WTC11 (cell line): ENCODE results near the gene MYH9. TPM values are rescaled to one million over a fixed set of nuclear protein-coding genes. Genes with fewer than 3 reads are reported as not detected.
A peak's percentile ranks its signal among the peaks of the same experiment; 100 is the strongest.

Experiments
- ATAC-seq: fragments of 200-7000 bp; cut with Tn5 transposase; 2 replicates; pipeline ENCODE4 v1.10.0; 2021; ENCODE audit warnings: mild to moderate bottlenecking, moderate library complexity
- CTCF ChIA-PET: fragments of 300-600 bp; sonication (Branson Sonifier 250); formaldehyde crosslinking; loops from one replicate; lab custom pipeline; 2021; ENCODE audit warnings: antibody characterized with exemption; lab: Charles Lee
- POLR2A ChIA-PET: fragments of 350-600 bp; sonication (Branson Sonifier 250); formaldehyde crosslinking; loops from one replicate; lab custom pipeline; 2021; ENCODE audit warnings: antibody characterized with exemption; lab: Charles Lee
- DNase-seq: peaks from one replicate; pipeline ENCODE4 v3.0.0; 2021; ENCODE audit warnings: low spot score
- H3K27ac Mint-ChIP-seq: 2 replicates; pipeline ENCODE4 v1.8.0; 2021; ENCODE audit warnings: mixed read lengths
- H3K27me3 Mint-ChIP-seq: 2 replicates; pipeline ENCODE4 v1.8.0; 2021; ENCODE audit warnings: low read depth, mild to moderate bottlenecking, moderate library complexity, mixed read lengths
- H3K36me3 Mint-ChIP-seq: 2 replicates; pipeline ENCODE4 v1.8.0; 2021; ENCODE audit warnings: mixed read lengths
- H3K4me1 Mint-ChIP-seq: 2 replicates; pipeline ENCODE4 v1.8.0; 2022; ENCODE audit warnings: mixed read lengths
- H3K4me3 Mint-ChIP-seq: 2 replicates; pipeline ENCODE4 v1.8.0; 2021; ENCODE audit warnings: mild to moderate bottlenecking, moderate library complexity, mixed read lengths
- H3K9me3 Mint-ChIP-seq: 2 replicates; pipeline ENCODE4 v1.8.0; 2021; ENCODE audit warnings: mixed read lengths
- ATF1 ChIP-seq: sonication (generic); formaldehyde crosslinking; IDR thresholded peaks from 2 replicates; pipeline ENCODE4 v1.8.1; 2023; ENCODE audit warnings: mild to moderate bottlenecking, moderate library complexity, missing genetic modification reagents
- FOXJ3 ChIP-seq: sonication (generic); formaldehyde crosslinking; IDR thresholded peaks from 2 replicates; pipeline ENCODE4 v1.9.0; 2021; ENCODE audit warnings: missing genetic modification reagents, mild to moderate bottlenecking, borderline replicate concordance
- FOXP1 ChIP-seq: sonication (generic); formaldehyde crosslinking; IDR thresholded peaks from 2 replicates; pipeline ENCODE4 v1.8.0; 2022; ENCODE audit warnings: missing genetic modification reagents, mild to moderate bottlenecking, moderate library complexity, borderline replicate concordance
- HMGA2 ChIP-seq: fragments of 250-450 bp; sonication (Bioruptor Pico); IDR thresholded peaks from 2 replicates; pipeline ENCODE4 v1.4.0; 2021; ENCODE audit warnings: mild to moderate bottlenecking, moderate library complexity
- JAZF1 ChIP-seq: fragments of 250-450 bp; sonication (Bioruptor Pico); IDR thresholded peaks from 2 replicates; pipeline ENCODE4 v1.9.0; 2021; ENCODE audit warnings: moderate library complexity, mild to moderate bottlenecking, inconsistent platforms
- MYBL2 ChIP-seq: sonication (generic); formaldehyde crosslinking; IDR thresholded peaks from 2 replicates; pipeline ENCODE4 v1.8.1; 2023; ENCODE audit warnings: mild to moderate bottlenecking, moderate library complexity, missing genetic modification reagents
- NFATC4 ChIP-seq: fragments of 250-450 bp; sonication (Bioruptor Pico); IDR thresholded peaks from 2 replicates; pipeline ENCODE4 v1.9.0; 2021; ENCODE audit warnings: mild to moderate bottlenecking
- NR1H2 ChIP-seq: sonication (generic); formaldehyde crosslinking; IDR thresholded peaks from 2 replicates; pipeline ENCODE4 v1.9.0; 2021; ENCODE audit warnings: mild to moderate bottlenecking, moderate library complexity, missing genetic modification reagents
- NR2C2 ChIP-seq: sonication (generic); formaldehyde crosslinking; IDR thresholded peaks from 2 replicates; pipeline ENCODE4 v1.8.0; 2022; ENCODE audit warnings: mild to moderate bottlenecking, missing genetic modification reagents
- OVOL2 ChIP-seq: fragments of 250-450 bp; sonication (Bioruptor Pico); IDR thresholded peaks from 2 replicates; pipeline ENCODE4 v1.9.0; 2021; ENCODE audit warnings: mild to moderate bottlenecking, borderline replicate concordance
- TEAD4 ChIP-seq: sonication (generic); formaldehyde crosslinking; IDR thresholded peaks from 2 replicates; pipeline ENCODE4 v1.8.0; 2022; ENCODE audit warnings: mild to moderate bottlenecking, missing genetic modification reagents
- ZNF232 ChIP-seq: sonication (generic); formaldehyde crosslinking; IDR thresholded peaks from 2 replicates; pipeline ENCODE4 v1.8.0; 2022; ENCODE audit warnings: mild to moderate bottlenecking, missing genetic modification reagents
- ZNF396 ChIP-seq: fragments of 250-450 bp; sonication (Bioruptor Pico); IDR thresholded peaks from 2 replicates; pipeline ENCODE4 v1.8.0; 2021; ENCODE audit warnings: mild to moderate bottlenecking, moderate library complexity, borderline replicate concordance
- ZNF416 ChIP-seq: fragments of 250-450 bp; sonication (Bioruptor Pico); IDR thresholded peaks from 2 replicates; pipeline ENCODE4 v1.9.0; 2021; ENCODE audit warnings: mild to moderate bottlenecking, inconsistent platforms
- ZNF423 ChIP-seq: fragments of 250-450 bp; sonication (Bioruptor Pico); IDR thresholded peaks from 2 replicates; pipeline ENCODE4 v2.1.2; 2022; ENCODE audit warnings: mild to moderate bottlenecking, moderate library complexity
- total RNA-seq: library from RNA; stranded (reverse); gene quantifications from 3 replicates; pipeline ENCODE4 v1.2.3, GENCODE V29; 2021
- TF ChIP-seq, protein P1 (sequence below): sonication (generic); formaldehyde crosslinking; IDR thresholded peaks from 2 replicates; pipeline ENCODE4 v1.8.0; 2023; ENCODE audit warnings: mild to moderate bottlenecking, missing genetic modification reagents
- TF ChIP-seq, protein P2 (sequence below): sonication (generic); formaldehyde crosslinking; IDR thresholded peaks from 2 replicates; pipeline ENCODE4 v1.8.1; 2023; ENCODE audit warnings: mild to moderate bottlenecking, missing genetic modification reagents, moderate library complexity
- TF ChIP-seq, protein P3 (sequence below): sonication (generic); formaldehyde crosslinking; conservative IDR thresholded peaks from 2 replicates; pipeline ENCODE4 v1.8.1; 2022; ENCODE audit warnings: mild to moderate bottlenecking, missing genetic modification reagents
- TF ChIP-seq, protein P4 (sequence below): sonication (generic); formaldehyde crosslinking; IDR thresholded peaks from 2 replicates; pipeline ENCODE4 v1.8.1; 2023; ENCODE audit warnings: mild to moderate bottlenecking, missing genetic modification reagents, moderate library complexity
- TF ChIP-seq, protein P5 (sequence below): sonication (generic); formaldehyde crosslinking; IDR thresholded peaks from 2 replicates; pipeline ENCODE4 v1.8.0; 2022; ENCODE audit warnings: mild to moderate bottlenecking, missing genetic modification reagents
- TF ChIP-seq, protein P6 (sequence below): sonication (generic); formaldehyde crosslinking; IDR thresholded peaks from 2 replicates; pipeline ENCODE4 v1.8.1; 2022; ENCODE audit warnings: low read depth, mild to moderate bottlenecking, moderate library complexity, missing genetic modification reagents, borderline replicate concordance

Gene MYH9
- total RNA-seq, 1 experiment from 2014 or later = 277 TPM

DNA sequence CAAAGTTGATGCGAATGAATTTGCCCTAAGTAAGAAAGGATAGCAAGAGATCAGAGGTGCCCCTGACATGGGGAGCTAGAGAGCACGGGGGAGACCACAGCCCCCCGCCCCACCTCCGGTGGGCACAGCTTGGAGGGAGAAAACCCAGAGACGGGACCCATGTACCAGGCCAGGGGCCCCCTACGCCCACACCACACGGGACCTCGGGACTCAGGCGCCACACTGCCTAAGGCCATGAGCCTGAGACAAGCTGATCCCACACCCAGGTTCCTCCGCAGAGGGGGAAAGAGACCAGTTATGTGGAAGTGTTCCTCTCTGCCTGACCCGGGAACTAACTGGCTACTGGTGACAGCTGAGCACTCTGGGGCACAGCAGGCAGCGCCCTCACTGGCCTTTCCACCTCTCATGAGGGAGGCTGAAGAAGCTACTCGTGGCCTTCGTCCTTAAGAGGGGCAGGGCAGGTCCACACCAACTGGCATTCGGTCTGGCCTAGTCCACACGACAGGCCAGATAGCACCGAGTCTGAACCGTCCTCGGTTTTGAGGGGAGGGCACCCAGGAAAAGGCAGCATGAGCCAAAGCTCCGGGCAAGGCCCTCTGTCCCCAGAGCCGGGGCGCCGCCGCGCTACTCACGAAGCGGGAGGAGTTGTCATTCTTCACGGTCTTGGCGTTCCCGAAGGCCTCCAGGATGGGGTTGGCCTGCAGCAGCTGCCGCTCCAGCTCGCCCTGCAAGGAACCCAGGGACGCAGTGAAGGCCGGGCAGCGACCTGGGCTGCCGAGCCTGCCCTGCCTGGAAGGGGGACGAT lies 65.8 kb downstream of the MYH9 start:
- Mint-ChIP-seq H3K27ac (peak overlapping the region; percentile 84), H3K27me3 (no peaks in the 10 kb centered on the region), H3K9me3 (no peaks in the 10 kb centered on the region), H3K4me3 (no peak overlapping the region), H3K36me3 (peaks cover 78% of the 10 kb centered on the region), H3K4me1 (no peaks in the 10 kb centered on the region)
- POLR2A ChIA-PET = interaction anchor here (1.4 kb wide), 1 partner anchor 10 kb away, joined by 4 read pairs; no protein-coding TSS in a partner anchor
- DNase-seq = no peak
- CTCF ChIA-PET = interaction anchor here (1.6 to 1.7 kb wide), 4 partner anchors 14 to 148 kb away, joined by 4 to 7 read pairs (median 5); no protein-coding TSS in a partner anchor
- no peak for ATAC-seq
- TF ChIP-seq JAZF1 (CRISPR knock-in tag) (no peak), ZNF416 (CRISPR knock-in tag) (no peak), NR1H2 (CRISPR knock-in tag) (no peak), ZNF232 (no peak), ATF1 (CRISPR knock-in tag) (no peak), MYBL2 (CRISPR knock-in tag) (no peak), HMGA2 (CRISPR knock-in tag) (no peak), NR2C2 (CRISPR knock-in tag) (no peak), NFATC4 (CRISPR knock-in tag) (no peak), TEAD4 (CRISPR knock-in tag) (no peak), FOXJ3 (CRISPR knock-in tag) (no peak), ZNF396 (no peak)
- TF ChIP-seq, protein P1, sequence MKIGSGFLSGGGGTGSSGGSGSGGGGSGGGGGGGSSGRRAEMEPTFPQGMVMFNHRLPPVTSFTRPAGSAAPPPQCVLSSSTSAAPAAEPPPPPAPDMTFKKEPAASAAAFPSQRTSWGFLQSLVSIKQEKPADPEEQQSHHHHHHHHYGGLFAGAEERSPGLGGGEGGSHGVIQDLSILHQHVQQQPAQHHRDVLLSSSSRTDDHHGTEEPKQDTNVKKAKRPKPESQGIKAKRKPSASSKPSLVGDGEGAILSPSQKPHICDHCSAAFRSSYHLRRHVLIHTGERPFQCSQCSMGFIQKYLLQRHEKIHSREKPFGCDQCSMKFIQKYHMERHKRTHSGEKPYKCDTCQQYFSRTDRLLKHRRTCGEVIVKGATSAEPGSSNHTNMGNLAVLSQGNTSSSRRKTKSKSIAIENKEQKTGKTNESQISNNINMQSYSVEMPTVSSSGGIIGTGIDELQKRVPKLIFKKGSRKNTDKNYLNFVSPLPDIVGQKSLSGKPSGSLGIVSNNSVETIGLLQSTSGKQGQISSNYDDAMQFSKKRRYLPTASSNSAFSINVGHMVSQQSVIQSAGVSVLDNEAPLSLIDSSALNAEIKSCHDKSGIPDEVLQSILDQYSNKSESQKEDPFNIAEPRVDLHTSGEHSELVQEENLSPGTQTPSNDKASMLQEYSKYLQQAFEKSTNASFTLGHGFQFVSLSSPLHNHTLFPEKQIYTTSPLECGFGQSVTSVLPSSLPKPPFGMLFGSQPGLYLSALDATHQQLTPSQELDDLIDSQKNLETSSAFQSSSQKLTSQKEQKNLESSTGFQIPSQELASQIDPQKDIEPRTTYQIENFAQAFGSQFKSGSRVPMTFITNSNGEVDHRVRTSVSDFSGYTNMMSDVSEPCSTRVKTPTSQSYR = no peak
- TF ChIP-seq, protein P2, sequence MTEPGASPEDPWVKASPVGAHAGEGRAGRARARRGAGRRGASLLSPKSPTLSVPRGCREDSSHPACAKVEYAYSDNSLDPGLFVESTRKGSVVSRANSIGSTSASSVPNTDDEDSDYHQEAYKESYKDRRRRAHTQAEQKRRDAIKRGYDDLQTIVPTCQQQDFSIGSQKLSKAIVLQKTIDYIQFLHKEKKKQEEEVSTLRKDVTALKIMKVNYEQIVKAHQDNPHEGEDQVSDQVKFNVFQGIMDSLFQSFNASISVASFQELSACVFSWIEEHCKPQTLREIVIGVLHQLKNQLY (CRISPR knock-in tag) = no peak
- TF ChIP-seq, protein P3, sequence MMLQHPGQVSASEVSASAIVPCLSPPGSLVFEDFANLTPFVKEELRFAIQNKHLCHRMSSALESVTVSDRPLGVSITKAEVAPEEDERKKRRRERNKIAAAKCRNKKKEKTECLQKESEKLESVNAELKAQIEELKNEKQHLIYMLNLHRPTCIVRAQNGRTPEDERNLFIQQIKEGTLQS (CRISPR knock-in tag) = no peak
- TF ChIP-seq, protein P4, sequence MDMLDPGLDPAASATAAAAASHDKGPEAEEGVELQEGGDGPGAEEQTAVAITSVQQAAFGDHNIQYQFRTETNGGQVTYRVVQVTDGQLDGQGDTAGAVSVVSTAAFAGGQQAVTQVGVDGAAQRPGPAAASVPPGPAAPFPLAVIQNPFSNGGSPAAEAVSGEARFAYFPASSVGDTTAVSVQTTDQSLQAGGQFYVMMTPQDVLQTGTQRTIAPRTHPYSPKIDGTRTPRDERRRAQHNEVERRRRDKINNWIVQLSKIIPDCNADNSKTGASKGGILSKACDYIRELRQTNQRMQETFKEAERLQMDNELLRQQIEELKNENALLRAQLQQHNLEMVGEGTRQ = no peak
- TF ChIP-seq, all 79 proteins: peak for 0

DNA sequence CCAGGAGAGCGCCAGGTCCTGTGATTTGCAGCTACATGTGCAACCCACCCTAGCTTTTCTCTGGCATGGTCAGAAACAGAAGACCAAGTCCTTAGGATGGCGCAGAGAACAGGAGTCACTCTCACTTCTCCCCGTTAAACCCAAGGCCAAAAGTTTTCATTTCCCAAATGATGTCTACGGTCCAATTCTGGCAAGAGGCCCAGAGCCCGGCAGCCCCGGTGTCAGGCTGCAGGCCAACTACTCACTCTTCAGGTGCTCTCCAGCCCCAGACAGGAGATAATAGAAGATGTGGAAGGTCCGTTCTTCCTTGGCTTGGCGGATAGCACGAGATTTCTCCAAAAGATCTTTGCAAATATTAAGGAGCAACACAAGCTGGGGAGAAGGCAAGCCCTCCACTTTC lies 67.2 kb downstream of the MYH9 start:
- DNase-seq = no peak
- no peak overlapping the region for H3K4me3 Mint-ChIP-seq
- no peaks in the 10 kb centered on the region for H3K9me3 Mint-ChIP-seq
- peaks cover 73% of the 10 kb centered on the region for H3K36me3 Mint-ChIP-seq
- ChIA-PET POLR2A (interaction anchor here (0.6 to 1.0 kb wide), 2 partner anchors 150 to 189 kb away, joined by 3 to 4 read pairs; no protein-coding TSS in a partner anchor), CTCF (interaction anchor here (1.6 to 1.7 kb wide), 3 partner anchors 19 to 150 kb away, joined by 5 to 7 read pairs (median 5); no protein-coding TSS in a partner anchor)
- no peak for ATAC-seq
- H3K27ac Mint-ChIP-seq = 0 out of 2 replicates have a peak overlapping the region, but pooled peaks have one; percentile 45
- no peak for TF ChIP-seq FOXP1 (CRISPR knock-in tag)
- TF ChIP-seq ZNF423 = no peak
- TF ChIP-seq, protein P5, sequence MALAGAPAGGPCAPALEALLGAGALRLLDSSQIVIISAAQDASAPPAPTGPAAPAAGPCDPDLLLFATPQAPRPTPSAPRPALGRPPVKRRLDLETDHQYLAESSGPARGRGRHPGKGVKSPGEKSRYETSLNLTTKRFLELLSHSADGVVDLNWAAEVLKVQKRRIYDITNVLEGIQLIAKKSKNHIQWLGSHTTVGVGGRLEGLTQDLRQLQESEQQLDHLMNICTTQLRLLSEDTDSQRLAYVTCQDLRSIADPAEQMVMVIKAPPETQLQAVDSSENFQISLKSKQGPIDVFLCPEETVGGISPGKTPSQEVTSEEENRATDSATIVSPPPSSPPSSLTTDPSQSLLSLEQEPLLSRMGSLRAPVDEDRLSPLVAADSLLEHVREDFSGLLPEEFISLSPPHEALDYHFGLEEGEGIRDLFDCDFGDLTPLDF (CRISPR knock-in tag) = no peak
- TF ChIP-seq, protein P6, sequence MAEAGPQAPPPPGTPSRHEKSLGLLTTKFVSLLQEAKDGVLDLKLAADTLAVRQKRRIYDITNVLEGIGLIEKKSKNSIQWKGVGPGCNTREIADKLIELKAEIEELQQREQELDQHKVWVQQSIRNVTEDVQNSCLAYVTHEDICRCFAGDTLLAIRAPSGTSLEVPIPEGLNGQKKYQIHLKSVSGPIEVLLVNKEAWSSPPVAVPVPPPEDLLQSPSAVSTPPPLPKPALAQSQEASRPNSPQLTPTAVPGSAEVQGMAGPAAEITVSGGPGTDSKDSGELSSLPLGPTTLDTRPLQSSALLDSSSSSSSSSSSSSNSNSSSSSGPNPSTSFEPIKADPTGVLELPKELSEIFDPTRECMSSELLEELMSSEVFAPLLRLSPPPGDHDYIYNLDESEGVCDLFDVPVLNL (CRISPR knock-in tag) = no peak
- no peak for TF ChIP-seq MYBL2 (CRISPR knock-in tag)
- no peak for TF ChIP-seq OVOL2
- H3K4me1 Mint-ChIP-seq = no peaks in the 10 kb centered on the region
- no peaks in the 10 kb centered on the region for H3K27me3 Mint-ChIP-seq
